Measurements from ENCODE around the gene STARD13.

DNA sequence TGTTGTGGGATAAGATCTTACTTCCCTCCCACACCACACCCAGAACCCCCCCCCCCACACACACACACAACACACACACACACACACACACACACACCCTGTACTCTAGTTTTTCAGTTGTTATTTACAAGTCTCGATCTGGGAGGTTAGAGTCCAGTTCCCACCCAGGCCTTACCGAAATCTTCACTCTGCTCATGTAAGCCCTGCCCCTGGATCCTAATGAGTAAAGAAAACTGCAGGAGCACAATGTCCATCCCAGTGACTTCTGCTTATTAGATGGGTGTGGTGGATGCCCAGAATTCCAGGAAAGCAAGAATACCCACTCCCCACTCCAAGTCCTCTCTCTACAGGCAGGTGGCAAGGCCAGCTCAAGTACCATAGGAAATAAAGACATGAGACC is 23.0 kb downstream of the STARD13 start:
- TF ChIP-seq YY1 (IDR thresholded peaks at IDR 0.05; ENCODE audit: insufficient read depth, insufficient read length) (no peak), ZNF274 (IDR thresholded peaks at IDR 0.05; ENCODE audit: low read depth, low read length) (no peak)

Measured in NT2/D1 (cell line).